K562 (cell line): ENCODE results near the gene ID1. TPM values are rescaled to one million over a fixed set of nuclear protein-coding genes. Genes with fewer than 3 reads are reported as not detected.

Experiments
- ATAC-seq: fragments of 200-7000 bp; cut with Tn5 transposase; 3 replicates; pipeline ENCODE4 v1.9.1; 2020; ENCODE audit warnings: moderate library complexity
- BruUV-seq: library from RNA; stranded (reverse); fragments of 400-500 nt; replicated peaks from 2 replicates; lab custom pipeline; 2021; lab: Mats Ljungman, UMichigan
- CTCF ChIA-PET: fragments of 300-600 bp; formaldehyde crosslinking; extraction: SDS; loops from one replicate; lab custom pipeline; 2021; ENCODE audit warnings: low intra/inter-chr PET ratio; lab: Yijun Ruan, JAX
- POLR2A ChIA-PET: fragments of 300-600, 350-650 bp; sonication (Branson Sonifier 250); formaldehyde crosslinking; extraction: SDS; loops from one replicate; lab custom pipeline; 2021; ENCODE audit warnings: antibody characterized with exemption, inconsistent platforms; lab: Yijun Ruan, JAX
- DNase-seq, 4 experiments: peaks; one replicate each; pipeline versions ENCODE4 v3.0.0 to v3.0.0-alpha.2; 2011 to 2018; ENCODE audit warnings: low spot score in 3 of 4, mixed read lengths in 3 of 4; ENCODE audit errors: extremely low read depth in 1 of 4
- FAIRE-seq: peaks from 2 replicates; lab custom pipeline; 2011; peaks lifted over from hg19 to GRCh38; lab: Jason Lieb, UNC
- H2AFZ ChIP-seq: 2 replicates; pipeline ENCODE4 v1.6.0; 2011; ENCODE audit warnings: low read depth, low read length, control low read depth, inconsistent platforms
- H3K27ac ChIP-seq: fragments of 200-600 bp; 3 replicates; pipeline ENCODE4 v1.8.0; 2011; ENCODE audit warnings: low read depth, mild to moderate bottlenecking, control low read depth, inconsistent platforms, low read length, moderate library complexity, mixed read lengths; ENCODE audit errors: extremely low read depth
- H3K27me3 ChIP-seq, 2 experiments: fragments of 300-600 bp in 1 of 2; 2 replicates in 1 of 2; 3 replicates in 1 of 2; pipeline versions ENCODE4 v1.6.0 to v1.8.0; 2011; ENCODE audit warnings: inconsistent platforms in 2 of 2, low read length in 2 of 2, mild to moderate bottlenecking in 1 of 2, mixed read lengths in 1 of 2, moderate library complexity in 1 of 2; ENCODE audit not compliant: control insufficient read depth in 2 of 2, insufficient read depth in 2 of 2
- H3K36me3 ChIP-seq: fragments of 300-600 bp; 3 replicates; pipeline ENCODE4 v1.8.0; 2011; ENCODE audit warnings: mild to moderate bottlenecking, low read length, inconsistent platforms; ENCODE audit not compliant: control insufficient read depth, insufficient read depth
- H3K4me1 ChIP-seq, 2 experiments: fragments of 200-600 bp in 1 of 2; replicated peaks in 1 of 2; 2 replicates in 1 of 2; 3 replicates in 1 of 2; pipeline versions ENCODE4 v1.5.1 to v1.8.0; 2011; ENCODE audit warnings: inconsistent platforms in 2 of 2, low read length in 2 of 2, mild to moderate bottlenecking in 1 of 2, mixed read lengths in 1 of 2, moderate library complexity in 1 of 2; ENCODE audit not compliant: control insufficient read depth in 2 of 2, insufficient read depth in 2 of 2
- H3K4me2 ChIP-seq: 2 replicates; pipeline ENCODE4 v1.6.1; 2011; ENCODE audit warnings: low read length, control low read depth, inconsistent platforms, mixed read lengths; ENCODE audit not compliant: insufficient read depth
- H3K4me3 ChIP-seq: fragments of 200-600 bp; sonication (generic), shearing (Covaris generic); 2 replicates; pipeline ENCODE4 v1.5.1; 2016; ENCODE audit warnings: control low read depth, inconsistent platforms
- H3K79me2 ChIP-seq: fragments of 200-600 bp; 3 replicates; pipeline ENCODE4 v1.8.0; 2011; ENCODE audit warnings: low read length, inconsistent platforms; ENCODE audit not compliant: control insufficient read depth, insufficient read depth
- H3K9ac ChIP-seq, 2 experiments: 2 replicates each; pipeline versions ENCODE4 v1.6.0 to v1.6.1; 2011; ENCODE audit warnings: low read depth in 2 of 2, low read length in 2 of 2, control low read depth in 1 of 2, inconsistent platforms in 1 of 2, mild to moderate bottlenecking in 1 of 2, mixed read lengths in 1 of 2; ENCODE audit not compliant: insufficient read depth in 1 of 2
- H3K9me1 ChIP-seq: one replicate; pipeline ENCODE4 v1.6.0; 2011; ENCODE audit warnings: inconsistent platforms, mild to moderate bottlenecking, low read length, moderate library complexity; ENCODE audit not compliant: control insufficient read depth, insufficient read depth
- H3K9me3 ChIP-seq: replicated peaks from 2 replicates; pipeline ENCODE4 v1.5.1; 2011; ENCODE audit warnings: low read depth, low read length, inconsistent platforms; ENCODE audit not compliant: control insufficient read depth, insufficient read depth
- H4K20me1 ChIP-seq: replicated peaks from 2 replicates; pipeline ENCODE4 v1.6.1; 2011; ENCODE audit warnings: low read length, inconsistent platforms, mixed read lengths; ENCODE audit not compliant: control insufficient read depth, insufficient read depth
- NFE2 ChIP-seq: IDR thresholded peaks from 2 replicates; pipeline ENCODE4 v1.6.1; 2014; ENCODE audit warnings: antibody characterized with exemption, low read depth
- POLR2G ChIP-seq: fragments of 200-400 bp; formaldehyde crosslinking; IDR thresholded peaks from 2 replicates; pipeline ENCODE4 v1.6.1; 2017; ENCODE audit warnings: low read depth, mild to moderate bottlenecking, antibody characterized with exemption, low read length, moderate library complexity
- WGBS: fragments of 100-300 bp; shearing (Covaris generic); methylation state at CpG from one replicate; pipeline ENCODE4 v1.1.6; 2016; ENCODE audit warnings: low coverage, mixed read lengths; ENCODE audit not compliant: insufficient coverage; ENCODE audit errors: missing lambda C conversion rate; 5-methylcytosine and 5-hydroxymethylcytosine counted together
- in situ Hi-C: fragments of 300-500 bp; cut with MboI; formaldehyde crosslinking; loops from 4 replicates; pipeline ENCODE4 v1.15.0; 2018; ENCODE audit warnings: inconsistent platforms, mixed read lengths
- intact Hi-C: fragments of 100-400 bp; cut with micrococcal nuclease; formaldehyde crosslinking; loops from 2 replicates; pipeline ENCODE4 v1.14.2; 2022
- polyA plus RNA-seq, 8 experiments: library from polyadenylated mRNA; depleted of rRNA in 4 of 8; stranded (reverse) in 5 of 8; unstranded in 3 of 8; fragments of >200 nt; fragmentation: Nextera tagmentation in 2 of 8; fragmentation: Illumina TruSeq in 1 of 8; extraction: Ambion mirVana in 2 of 8; extraction: Trizol in 1 of 8; gene quantifications; 2 replicates each; pipeline versions ENCODE4 v1.2.1 to v1.2.3, GENCODE V29; 2011 to 2014; ENCODE audit warnings: inconsistent platforms in 1 of 8, missing spikeins in 1 of 8
- total RNA-seq, 7 experiments: library from RNA; depleted of rRNA in 6 of 7; stranded (reverse); fragments of >200 nt in 6 of 7; fragmentation: Illumina TruSeq in 2 of 7; extraction: Trizol in 2 of 7; gene quantifications; 2 replicates each; pipeline versions ENCODE4 v1.2.1 to v1.2.3, GENCODE V29; 2011 to 2021; ENCODE audit warnings: low replicate concordance in 1 of 7
- TF ChIP-seq, protein P1 (sequence below): IDR thresholded peaks from 2 replicates; pipeline ENCODE4 v1.6.1; 2011; ENCODE audit warnings: borderline replicate concordance, low read depth, mild to moderate bottlenecking, moderate library complexity, low read length; ENCODE audit not compliant: insufficient read depth, poor library complexity, severe bottlenecking

Gene ID1
- total and polyA plus RNA-seq, 9 of the 15 experiments (the other 6 are each of a cell fraction or from before 2014, with no cell fraction given) = 1.4 to 358 (median 65.0) TPM

GRCh38 chr20:31566319-31566657, 38.8 kb upstream of the ID1 start:
- H3K9ac ChIP-seq = peak overlapping the region in 1 of 2 experiments; percentile 67; a peak in 2 of 4 replicates
- POLR2A ChIA-PET = interaction anchor here (0.6 to 5.9 kb wide), 5 partner anchors 9 to 67 kb away, joined by 3 to 73 read pairs (median 5); partner anchors contain the start of gene ID1
- in situ Hi-C loops = no loop called here
- WGBS = 100% methylated on average over 1 of the region's 1 CpG
- H2AFZ ChIP-seq = no peak overlapping the region
- H3K4me1 ChIP-seq = peaks cover 9 to 46% of the 10 kb centered on the region in 2 experiments; a peak in 4 of 5 replicates
- CTCF ChIA-PET = interaction anchor here (12.8 kb wide), 1 partner anchor 46 kb away, joined by 304 read pairs; no protein-coding TSS in a partner anchor
- no peak overlapping the region for H3K4me2 ChIP-seq
- no peak for FAIRE-seq
- intact Hi-C loops = no loop called here
- no peaks in the 10 kb centered on the region for H3K27me3 ChIP-seq
- TF ChIP-seq, protein P1, sequence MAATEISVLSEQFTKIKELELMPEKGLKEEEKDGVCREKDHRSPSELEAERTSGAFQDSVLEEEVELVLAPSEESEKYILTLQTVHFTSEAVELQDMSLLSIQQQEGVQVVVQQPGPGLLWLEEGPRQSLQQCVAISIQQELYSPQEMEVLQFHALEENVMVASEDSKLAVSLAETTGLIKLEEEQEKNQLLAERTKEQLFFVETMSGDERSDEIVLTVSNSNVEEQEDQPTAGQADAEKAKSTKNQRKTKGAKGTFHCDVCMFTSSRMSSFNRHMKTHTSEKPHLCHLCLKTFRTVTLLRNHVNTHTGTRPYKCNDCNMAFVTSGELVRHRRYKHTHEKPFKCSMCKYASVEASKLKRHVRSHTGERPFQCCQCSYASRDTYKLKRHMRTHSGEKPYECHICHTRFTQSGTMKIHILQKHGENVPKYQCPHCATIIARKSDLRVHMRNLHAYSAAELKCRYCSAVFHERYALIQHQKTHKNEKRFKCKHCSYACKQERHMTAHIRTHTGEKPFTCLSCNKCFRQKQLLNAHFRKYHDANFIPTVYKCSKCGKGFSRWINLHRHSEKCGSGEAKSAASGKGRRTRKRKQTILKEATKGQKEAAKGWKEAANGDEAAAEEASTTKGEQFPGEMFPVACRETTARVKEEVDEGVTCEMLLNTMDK = no peak
- peak; percentile 5 for TF ChIP-seq POLR2G
- no peak for TF ChIP-seq NFE2
- H3K27ac ChIP-seq = no peak overlapping the region
- H3K36me3 ChIP-seq = peaks cover 91% of the 10 kb centered on the region
- DNase-seq = no peak
- BruUV-seq = no TSS peak
- H3K9me1 ChIP-seq = no peaks in the 10 kb centered on the region
- H3K79me2 ChIP-seq = no peaks in the 10 kb centered on the region; the same call in 2 of the 3 replicates
- H4K20me1 ChIP-seq = no peaks in the 10 kb centered on the region
- ATAC-seq = no peak
- H3K4me3 ChIP-seq = no peak overlapping the region
- H3K9me3 ChIP-seq = no peaks in the 10 kb centered on the region
